Measurements from ENCODE around the gene ZNF687.

The ZNF687 gene

DNA sequence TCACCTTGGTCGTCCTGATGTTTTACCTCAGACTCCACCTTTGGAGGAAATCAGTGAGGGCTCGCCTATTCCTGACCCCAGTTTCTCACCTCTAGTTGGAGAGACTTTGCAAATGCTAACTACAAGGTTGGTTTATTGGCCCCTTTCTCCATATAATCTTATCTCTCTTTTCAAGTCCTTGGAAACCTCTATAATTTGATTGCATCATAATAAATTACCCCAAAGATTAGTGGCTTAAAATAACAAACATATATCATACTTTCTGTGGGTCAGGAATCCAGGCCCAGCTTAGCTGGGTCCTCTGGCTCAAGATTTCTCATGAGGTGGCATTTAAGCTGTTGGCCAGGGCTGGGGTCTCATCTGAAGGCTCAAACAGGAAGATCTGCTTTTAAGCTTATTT is 39.7 kb upstream of the ZNF687 start:
- H3K4me3 ChIP-seq, result no peak overlapping the region
- H3K27ac ChIP-seq, result no peak overlapping the region
- H3K36me3 ChIP-seq, result peaks cover 90 to 100% (median 98%) of the 10 kb centered on the region in 3 donors
- intact Hi-C loops (cut with DNase I; ENCODE audit: low total_unique reads), result loop anchor here (10.0 kb wide), 1 partner anchor 138 kb away; no protein-coding TSS in a partner anchor
- no peaks in the 10 kb centered on the region for H3K27me3 ChIP-seq
- no peak for DNase-seq
- no peaks in the 10 kb centered on the region for H3K9me3 ChIP-seq
- TF ChIP-seq, protein P1, sequence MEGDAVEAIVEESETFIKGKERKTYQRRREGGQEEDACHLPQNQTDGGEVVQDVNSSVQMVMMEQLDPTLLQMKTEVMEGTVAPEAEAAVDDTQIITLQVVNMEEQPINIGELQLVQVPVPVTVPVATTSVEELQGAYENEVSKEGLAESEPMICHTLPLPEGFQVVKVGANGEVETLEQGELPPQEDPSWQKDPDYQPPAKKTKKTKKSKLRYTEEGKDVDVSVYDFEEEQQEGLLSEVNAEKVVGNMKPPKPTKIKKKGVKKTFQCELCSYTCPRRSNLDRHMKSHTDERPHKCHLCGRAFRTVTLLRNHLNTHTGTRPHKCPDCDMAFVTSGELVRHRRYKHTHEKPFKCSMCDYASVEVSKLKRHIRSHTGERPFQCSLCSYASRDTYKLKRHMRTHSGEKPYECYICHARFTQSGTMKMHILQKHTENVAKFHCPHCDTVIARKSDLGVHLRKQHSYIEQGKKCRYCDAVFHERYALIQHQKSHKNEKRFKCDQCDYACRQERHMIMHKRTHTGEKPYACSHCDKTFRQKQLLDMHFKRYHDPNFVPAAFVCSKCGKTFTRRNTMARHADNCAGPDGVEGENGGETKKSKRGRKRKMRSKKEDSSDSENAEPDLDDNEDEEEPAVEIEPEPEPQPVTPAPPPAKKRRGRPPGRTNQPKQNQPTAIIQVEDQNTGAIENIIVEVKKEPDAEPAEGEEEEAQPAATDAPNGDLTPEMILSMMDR (IDR thresholded peaks at IDR 0.05), result no peak
- no peaks in the 10 kb centered on the region for H3K4me1 ChIP-seq

DNA sequence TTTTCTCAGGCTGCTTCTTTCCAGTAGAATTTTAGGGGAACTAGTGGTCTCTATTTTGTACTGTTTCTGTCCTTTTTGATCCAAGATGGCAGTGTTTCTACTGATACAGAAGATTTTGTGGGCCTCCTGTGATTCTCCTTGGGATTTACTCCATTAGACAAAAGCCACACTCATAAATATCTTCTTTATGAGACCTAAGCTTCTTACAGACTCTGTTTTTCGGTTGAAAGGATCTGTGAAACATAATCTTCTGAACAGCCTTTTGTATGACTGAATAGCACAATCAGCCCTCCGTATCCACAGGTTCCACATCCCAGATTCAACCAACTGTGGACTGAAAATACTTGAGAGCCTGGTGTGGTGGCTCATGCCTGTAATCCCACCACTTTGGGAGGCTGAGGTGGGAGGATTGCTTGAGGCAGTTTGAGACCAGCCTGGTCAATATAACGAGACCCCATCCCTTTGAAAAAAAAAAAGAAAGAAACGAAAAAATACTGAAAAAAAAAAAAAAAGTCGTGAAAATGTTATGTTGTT is 38.3 kb upstream of the ZNF687 start:
- no peaks in the 10 kb centered on the region for H3K27me3 ChIP-seq
- intact Hi-C loops (cut with DNase I; ENCODE audit: low total_unique reads), result loop anchor here (10.0 kb wide), 1 partner anchor 139 kb away; no protein-coding TSS in a partner anchor
- no peak overlapping the region for H3K4me3 ChIP-seq
- no peaks in the 10 kb centered on the region for H3K4me1 ChIP-seq
- no peaks in the 10 kb centered on the region for H3K9me3 ChIP-seq
- TF ChIP-seq, protein P1 (IDR thresholded peaks at IDR 0.05), result no peak
- H3K27ac ChIP-seq, result no peak overlapping the region
- H3K36me3 ChIP-seq, result peaks cover 90 to 100% (median 98%) of the 10 kb centered on the region in 3 donors
- DNase-seq, result no peak

DNA sequence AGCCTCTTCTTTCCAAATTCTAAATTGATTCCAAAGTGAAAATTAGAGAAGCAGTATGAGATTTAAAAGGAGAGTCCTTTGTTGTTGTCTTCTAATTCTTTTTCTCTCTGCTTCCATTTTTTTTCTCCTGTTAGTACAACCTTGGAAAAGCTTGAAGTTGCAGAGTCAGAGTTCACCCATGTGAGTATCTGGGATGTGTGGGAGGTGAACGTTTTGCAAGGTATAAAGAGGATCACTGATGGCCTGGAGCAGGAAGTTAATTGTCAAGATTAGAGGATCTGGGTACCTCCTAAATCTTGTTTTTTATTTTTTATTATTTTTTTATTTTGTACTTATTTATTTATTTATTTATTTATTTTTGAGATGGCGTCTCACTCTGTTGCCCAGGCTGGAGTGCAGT is 35.3 kb upstream of the ZNF687 start:
- peaks cover 62 to 84% (median 78%) of the 10 kb centered on the region in 3 donors for H3K36me3 ChIP-seq
- H3K9me3 ChIP-seq, result no peaks in the 10 kb centered on the region
- no peak overlapping the region for H3K4me3 ChIP-seq
- H3K4me1 ChIP-seq, result no peaks in the 10 kb centered on the region
- no peaks in the 10 kb centered on the region for H3K27me3 ChIP-seq
- H3K27ac ChIP-seq, result no peak overlapping the region
- TF ChIP-seq, protein P1 (IDR thresholded peaks at IDR 0.05), result no peak
- intact Hi-C loops (cut with DNase I; ENCODE audit: low total_unique reads), result loop anchor here (10.0 kb wide), 1 partner anchor 142 kb away; no protein-coding TSS in a partner anchor
- no peak for DNase-seq

DNA sequence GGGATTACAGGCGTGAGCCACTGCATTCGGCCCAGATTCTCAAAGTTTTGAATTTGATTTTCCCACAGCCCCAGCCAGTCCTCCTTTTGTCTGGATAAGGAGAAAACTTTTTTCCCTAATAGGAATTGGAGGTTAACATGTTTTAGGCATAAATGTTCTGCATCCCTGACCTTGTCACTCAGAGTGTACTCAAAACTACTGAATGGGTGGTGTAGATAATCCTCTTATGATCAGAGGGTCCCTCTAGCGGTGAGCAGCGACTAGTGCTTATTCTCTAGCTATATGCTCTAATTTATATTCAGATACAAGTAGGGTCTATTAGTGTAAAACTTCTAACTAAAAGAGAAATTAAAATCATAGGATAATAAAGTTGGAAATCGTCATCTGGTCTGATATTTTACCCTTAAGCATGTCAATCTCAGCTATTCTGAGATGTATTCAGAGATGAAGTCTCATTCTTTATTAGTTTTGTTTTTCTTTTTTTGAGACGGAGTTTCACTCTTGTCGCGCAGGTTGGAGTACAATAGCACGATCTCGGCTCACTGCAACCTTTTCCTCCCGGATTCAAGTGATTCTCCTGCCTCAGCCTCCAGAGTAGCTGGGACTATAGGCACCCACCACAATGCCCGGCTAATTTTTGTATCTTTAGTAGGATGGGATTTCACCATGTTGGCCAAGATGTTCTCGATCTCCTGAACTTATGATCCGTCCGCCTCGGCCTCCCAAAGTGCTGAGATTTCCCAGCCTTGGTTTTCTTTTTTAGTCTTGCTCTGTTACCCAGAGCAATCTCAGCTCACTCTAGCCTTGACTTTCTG is 30.2 kb upstream of the ZNF687 start:
- intact Hi-C loops (cut with DNase I; ENCODE audit: low total_unique reads), result loop anchor here (5.0 kb wide), 1 partner anchor 60 kb away; the partner anchor contains the start of gene VPS72
- Histone ChIP-seq H3K27ac (no peak overlapping the region), H3K4me1 (peaks cover 0 to 20% (median 12%) of the 10 kb centered on the region in 4 donors), H3K27me3 (no peaks in the 10 kb centered on the region), H3K4me3 (no peak overlapping the region), H3K9me3 (no peaks in the 10 kb centered on the region), H3K36me3 (peaks cover 20 to 34% (median 29%) of the 10 kb centered on the region in 3 donors)
- TF ChIP-seq, protein P1 (IDR thresholded peaks at IDR 0.05), result peak; percentile 83 to 84
- peak in 1 of 2 donors; percentile 85 for DNase-seq

DNA sequence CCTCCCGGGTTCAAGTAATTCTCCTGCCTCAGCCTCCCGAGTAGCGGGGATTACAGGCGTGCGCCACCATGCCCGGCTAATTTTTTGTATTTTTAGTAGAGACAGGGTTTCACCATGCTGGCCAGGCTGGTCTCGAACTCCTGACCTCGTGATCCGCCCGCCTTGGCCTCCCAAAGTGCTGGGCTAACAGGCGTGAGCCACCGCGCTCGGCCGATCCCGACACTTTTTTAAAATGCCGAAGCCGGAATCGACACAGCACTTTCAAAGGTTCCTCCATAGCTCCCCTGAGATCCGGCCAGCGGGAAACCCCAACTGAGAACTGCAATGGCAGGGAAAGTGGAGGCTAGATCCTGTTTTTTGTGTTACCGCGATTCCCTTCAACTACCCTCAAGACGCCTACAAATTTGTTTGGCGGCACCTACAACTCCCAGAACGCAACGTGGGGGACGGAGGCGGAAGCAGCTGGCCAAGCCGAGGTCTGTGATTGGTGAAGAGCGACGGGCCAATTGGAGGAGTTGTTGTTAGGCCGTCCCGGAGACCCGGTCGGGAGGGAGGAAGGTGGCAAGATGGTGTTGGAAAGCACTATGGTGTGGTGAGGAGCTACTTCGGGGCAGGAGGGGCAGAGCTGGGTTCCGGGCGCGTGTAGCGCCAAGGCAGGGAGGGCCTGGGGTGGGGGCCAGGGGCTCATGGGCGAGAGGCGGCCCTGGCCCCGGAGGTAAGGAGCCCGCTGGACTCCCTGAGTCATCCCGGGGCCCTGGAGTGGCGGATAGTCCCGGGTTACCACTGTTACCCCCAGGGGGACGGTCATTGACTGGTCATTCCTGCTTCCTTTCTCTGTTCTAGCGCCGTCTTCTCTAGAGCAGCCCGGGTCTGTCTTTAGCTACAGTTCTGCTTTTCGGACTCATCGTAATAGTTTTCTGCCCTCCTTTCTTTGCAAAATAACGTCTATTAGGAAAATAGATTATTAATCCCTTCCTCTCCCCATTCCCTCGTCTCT is 27.6 kb upstream of the ZNF687 start, which contains the start of gene PSMD4:
TSS of gene PSMD4 (plus strand) at position 518 of the 997 bp plus-strand sequence. CDS start at position 567, 49 bp downstream.
- Histone ChIP-seq H3K36me3 (peaks cover 0 to 7% (median 4%) of the 10 kb centered on the region in 3 donors), H3K9me3 (no peaks in the 10 kb centered on the region), H3K27ac (peak within 1 kb of the TSS; percentile 89 to 94), H3K27me3 (no peaks in the 10 kb centered on the region), H3K4me1 (peaks cover 0 to 22% (median 15%) of the 10 kb centered on the region in 4 donors), H3K4me3 (peak within 1 kb of the TSS; percentile 82 to 99)
- TF ChIP-seq, protein P1 (IDR thresholded peaks at IDR 0.05), result peak in 1 of 2 experiments; percentile 5
- intact Hi-C loops (cut with DNase I; ENCODE audit: low total_unique reads), result loop anchor here (5.0 kb wide), 1 partner anchor 62 kb away; the partner anchor contains the start of gene VPS72
- DNase-seq, result peak; percentile 95 to 97
